ENCODE data around the gene CASP10. TPM values are rescaled to one million over a fixed set of nuclear protein-coding genes. Genes with fewer than 3 reads are reported as not detected.

The CASP10 gene
- 22.2 and 31.1 TPM in 2 replicates for total RNA-seq (2016; rRNA removed; fragmentation: Illumina TruSeq; extraction: Trizol)
- total RNA-seq (2016; cell fraction: cytosol; rRNA removed; fragmentation: Illumina TruSeq; extraction: Trizol; ENCODE audit: low read depth): 1.6 and 2.2 TPM in 2 replicates
- 22.9 and 30.3 TPM in 2 replicates for total RNA-seq (2016; cell fraction: insoluble cytoplasmic fraction; rRNA removed; fragmentation: Illumina TruSeq; extraction: Trizol)
- 6.6 and 8.3 TPM in 2 replicates for total RNA-seq (2016; cell fraction: membrane; rRNA removed; fragmentation: Illumina TruSeq; extraction: Trizol)
- 26.9 and 27.1 TPM in 2 replicates for total RNA-seq (2016; cell fraction: nucleus; rRNA removed; fragmentation: Illumina TruSeq; extraction: Trizol)
- polyA plus RNA-seq (2011; rRNA removed): 23.8 and 25.1 TPM in 2 replicates
- polyA plus RNA-seq (2011; cell fraction: cytosol; rRNA removed): 12.7 and 16.6 TPM in 2 replicates
- polyA plus RNA-seq (2011; cell fraction: nucleus; rRNA removed): 24.5 and 34.7 TPM in 2 replicates
- polyA plus RNA-seq (2012): 11.2 and 17.0 TPM in 2 replicates
- polyA plus RNA-seq (2016; cell fraction: cytosol; fragmentation: Illumina TruSeq; extraction: Trizol; ENCODE audit: low read depth): 0.84 and 1.2 TPM in 2 replicates
- 14.4 and 15.3 TPM in 2 replicates for polyA plus RNA-seq (2016; cell fraction: insoluble cytoplasmic fraction; fragmentation: Illumina TruSeq; extraction: Trizol; ENCODE audit: low read depth)
- polyA plus RNA-seq (2016; cell fraction: membrane; fragmentation: Illumina TruSeq; extraction: Trizol; ENCODE audit: low read depth): 1.9 and 2.2 TPM in 2 replicates
- 20.1 and 22.5 TPM in 2 replicates for polyA plus RNA-seq (2016; cell fraction: nucleus; fragmentation: Illumina TruSeq; extraction: Trizol; ENCODE audit: insufficient read depth, low read depth)
- 7.9 and 31.1 TPM in 2 replicates for polyA minus RNA-seq (2011; rRNA and poly(A)+ RNA removed; ENCODE audit: low replicate concordance)
- polyA minus RNA-seq (2011; cell fraction: cytosol; rRNA and poly(A)+ RNA removed): 14.6 and 20.1 TPM in 2 replicates
- 47.4 and 79.1 TPM in 2 replicates for polyA minus RNA-seq (2011; cell fraction: nucleus; rRNA and poly(A)+ RNA removed)
- Bru-seq, nascent RNA: percentile 76 among the genes with signal in this experiment
- percentile 76 among the genes with signal in this experiment for BruChase-seq, experiment 1, labeled RNA remaining after a 6-hour chase
- percentile 80 among the genes with signal in this experiment for BruChase-seq, experiment 2, labeled RNA remaining after a 2-hour chase
- long read RNA-seq, experiment 1, partial matches to known transcripts: 0 of 7 reads
- long read RNA-seq, experiment 1, other reads (novel, unspliced or antisense): 6 of 7 reads
- long read RNA-seq, experiment 2, full-length matches to known transcripts: 3 of 26 reads
- long read RNA-seq, experiment 2, partial matches to known transcripts: 4 of 26 reads
- long read RNA-seq, experiment 2, other reads (novel, unspliced or antisense): 19 of 26 reads

DNA sequence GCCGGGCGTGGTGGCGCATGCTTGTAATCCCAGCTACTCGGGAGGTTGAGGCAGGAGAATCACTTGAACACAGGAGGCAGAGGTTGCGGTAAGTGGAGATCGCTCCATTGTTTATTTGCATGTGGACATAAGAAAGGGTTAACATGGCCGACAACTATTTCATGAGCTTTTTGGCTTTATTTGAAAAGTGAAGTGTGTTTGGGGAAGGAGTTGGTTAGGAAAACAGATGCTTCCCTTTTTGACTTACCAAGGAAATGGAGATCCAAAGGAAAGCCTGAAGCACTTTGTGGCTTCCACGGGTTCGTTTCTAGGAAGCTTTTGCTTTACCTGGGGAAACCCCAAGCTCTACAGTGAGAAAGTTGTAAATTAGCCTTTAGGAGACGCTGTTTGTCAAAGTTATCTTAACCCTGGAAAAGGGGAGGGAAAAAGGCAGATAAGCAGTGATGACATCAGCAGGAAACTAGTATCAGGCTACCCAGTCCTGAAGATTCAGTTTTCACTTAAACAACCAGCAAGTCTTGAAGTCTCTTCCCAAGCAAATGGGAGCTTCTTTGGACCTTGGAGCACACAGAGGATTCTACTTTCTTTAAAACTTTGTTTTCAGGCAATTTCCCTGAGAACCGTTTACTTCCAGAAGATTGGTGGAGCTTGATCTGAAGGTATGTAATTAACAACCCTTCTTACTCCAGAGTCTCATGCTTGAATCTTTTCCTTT lies at the start of gene CASP10:
CASP10 (plus strand) TSS at position 492 of the 715 bp plus-strand sequence. CDS start 2,637 bp downstream, outside the sequence.
- peak; percentile 94 for DNase-seq (ENCODE audit: low spot score)
- Histone ChIP-seq H3K4me3 (replicated peaks in 1 of 3; ENCODE audit: insufficient read depth in 1 of 3, low read depth in 2 of 3, low read length in 3 of 3) (peak within 1 kb of the TSS; percentile 68 to 95 (median 74)), H3K9me3 (ENCODE audit: low read length) (peaks cover 8% of the 10 kb centered on the region; the same call in 1 of the 2 replicates), H3K4me2 (ENCODE audit: low read depth, low read length) (peak within 1 kb of the TSS; percentile 75), H3K27me3 (ENCODE audit: control insufficient read depth in 1 of 2, insufficient read depth in 2 of 2, low read length in 2 of 2) (no peaks in the 10 kb centered on the region; a peak in 1 of 5 replicates), H3K79me2 (ENCODE audit: insufficient read depth, low read length) (peaks cover 50% of the 10 kb centered on the region), H2AFZ (ENCODE audit: low read length) (peak within 1 kb of the TSS; percentile 93), H3K4me1 (ENCODE audit: insufficient read depth, low read length) (peaks cover 68% of the 10 kb centered on the region), H3K9ac (ENCODE audit: insufficient read depth, low read depth, low read length) (peak within 1 kb of the TSS; percentile 88), H3K27ac (ENCODE audit: extremely low read length, insufficient read depth, low read length) (peak within 1 kb of the TSS; percentile 74), H4K20me1 (ENCODE audit: insufficient read depth, low read length) (no peaks in the 10 kb centered on the region), H3K36me3 (replicated peaks in 1 of 2; ENCODE audit: control insufficient read depth in 1 of 2, insufficient read depth in 2 of 2, low read length in 2 of 2) (peaks cover 9 to 23% of the 10 kb centered on the region in 2 experiments; a peak in 4 of 5 replicates)
- WGBS (ENCODE audit: low lambda C conversion rate): under 1% methylated on average over 11 of the region's 11 CpGs
- no TSS peak for BruUV-seq (replicated peaks)
- POLR2A ChIA-PET: interaction anchor here (0.9 to 3.3 kb wide), 20 partner anchors 9 to 318 kb away, joined by 3 to 138 read pairs (median 4); partner anchors contain the start of genes CLK1, HYCC2, NIF3L1 and ORC2
- in situ Hi-C loops (cut with HindIII; ENCODE audit: extremely low pct_ligation_motif_present, low pct_unique_long_range_greater_than_20kb) (loop anchor here (5.0 kb wide), 1 partner anchor 49 kb away; no protein-coding TSS in a partner anchor), intact Hi-C loops (cut with micrococcal nuclease; ENCODE audit: unreplicated experiment) (loop anchor here (1.0 kb wide), 2 partner anchors 21 to 49 kb away; no protein-coding TSS in a partner anchor)
- peak; percentile 84 for ATAC-seq
- CTCF ChIA-PET (ENCODE audit: low intra/inter-chr PET ratio, low total read pairs): interaction anchor here (4.5 kb wide), 1 partner anchor 50 kb away, joined by 45 read pairs; no protein-coding TSS in a partner anchor
- FAIRE-seq: peak; percentile 95
- TF ChIP-seq ZNF563 (CRISPR knock-in tag; IDR thresholded peaks at IDR 0.05) (no peak; the same call in 1 of the 2 replicates), YY1 (IDR thresholded peaks at IDR 0.05; ENCODE audit: insufficient read depth, insufficient replicate concordance, low read depth, low read length) (peak; percentile 57), KDM1A (CRISPR knock-in tag; IDR thresholded peaks at IDR 0.05) (peak; percentile 29; the same call in 1 of the 2 replicates), DMAP1 (CRISPR knock-in tag; IDR thresholded peaks at IDR 0.05) (peak; percentile 34; the same call in 1 of the 2 replicates), NFIC (IDR thresholded peaks at IDR 0.05; ENCODE audit: low read length) (peak; percentile 82), ZEB1 (IDR thresholded peaks at IDR 0.05; ENCODE audit: insufficient replicate concordance, low read depth) (peak; percentile 74), ZIK1 (CRISPR knock-in tag; IDR thresholded peaks at IDR 0.05; ENCODE audit: borderline replicate concordance, low read depth) (peak; percentile 39; the same call in 1 of the 2 replicates), XBP1 (CRISPR knock-in tag; IDR thresholded peaks at IDR 0.05) (0 out of 2 replicates have a peak, but pooled peaks have one; percentile 32), RAD21 (CRISPR knock-in tag; IDR thresholded peaks at IDR 0.05) (peak; percentile 83), TOE1 (CRISPR knock-in tag; IDR thresholded peaks at IDR 0.05) (peak; percentile 80), MAZ (IDR thresholded peaks at IDR 0.05; ENCODE audit: borderline replicate concordance, low read depth, low read length) (no peak), MAZ (CRISPR knock-in tag; IDR thresholded peaks at IDR 0.05; ENCODE audit: low read depth) (no peak), TCF7L2 (IDR thresholded peaks at IDR 0.05; ENCODE audit: low read depth, low read length) (no peak), ZNF772 (CRISPR knock-in tag; IDR thresholded peaks at IDR 0.05) (peak; percentile 72; the same call in 1 of the 2 replicates), ZNF496 (CRISPR knock-in tag; IDR thresholded peaks at IDR 0.05; ENCODE audit: insufficient replicate concordance) (no peak), BRCA1 (CRISPR knock-in tag; IDR thresholded peaks at IDR 0.05) (0 out of 2 replicates have a peak, but pooled peaks have one; percentile 42), ZNF10 (CRISPR knock-in tag; IDR thresholded peaks at IDR 0.05; ENCODE audit: borderline replicate concordance, low read depth) (no peak), ZNF20 (CRISPR knock-in tag; IDR thresholded peaks at IDR 0.05) (no peak)
- TF ChIP-seq, protein P1, sequence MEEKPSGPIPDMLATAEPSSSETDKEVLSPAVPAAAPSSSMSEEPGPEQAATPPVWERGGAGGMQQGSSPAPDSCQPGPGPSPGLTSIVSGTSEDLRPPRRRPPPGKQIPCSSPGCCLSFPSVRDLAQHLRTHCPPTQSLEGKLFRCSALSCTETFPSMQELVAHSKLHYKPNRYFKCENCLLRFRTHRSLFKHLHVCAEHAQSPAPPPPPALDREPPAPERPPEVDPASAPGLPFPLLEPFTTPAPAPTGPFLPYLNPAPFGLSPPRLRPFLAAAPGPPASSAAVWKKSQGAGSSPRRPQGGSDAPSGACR (CRISPR knock-in tag; IDR thresholded peaks at IDR 0.05): 0 out of 2 replicates have a peak, but pooled peaks have one; percentile 41

Measured in HepG2 (cell line).